Neural cell (in vitro differentiated cells): ENCODE data around the gene THOC2. TPM values are rescaled to one million over a fixed set of nuclear protein-coding genes. Genes with fewer than 3 reads are reported as not detected.

Experiments
- H2AFZ ChIP-seq: fragments of 200-600, 300-800 bp; sonication (generic), shearing (Covaris generic); 2 replicates; pipeline ENCODE4 v1.6.0; 2014; ENCODE audit warnings: low read depth, mild to moderate bottlenecking, antibody characterized with exemption, low read length, moderate library complexity
- H3F3A ChIP-seq: fragments of 200-600 bp; shearing (Covaris generic); 2 replicates; pipeline ENCODE4 v1.6.1; 2016; ENCODE audit warnings: mild to moderate bottlenecking, moderate library complexity, mixed read lengths, antibody characterized with exemption, low read length; ENCODE audit not compliant: insufficient read depth, poor library complexity, severe bottlenecking
- H3K27ac ChIP-seq: fragments of 200-600, 300-800 bp; sonication (generic), shearing (Covaris generic); 2 replicates; pipeline ENCODE4 v1.5.1; 2014; ENCODE audit warnings: mild to moderate bottlenecking, low read length, moderate library complexity
- H3K27me3 ChIP-seq: fragments of 300-800, 200-600 bp; sonication (generic), shearing (Covaris generic); 2 replicates; pipeline ENCODE4 v1.6.0; 2014; ENCODE audit warnings: mild to moderate bottlenecking, low read depth, low read length, moderate library complexity; ENCODE audit not compliant: insufficient read depth
- H3K36me3 ChIP-seq: fragments of 300-800, 200-600 bp; sonication (generic), shearing (Covaris generic); 2 replicates; pipeline ENCODE4 v1.5.1; 2014; ENCODE audit warnings: mild to moderate bottlenecking, antibody characterized with exemption, low read length, moderate library complexity; ENCODE audit not compliant: insufficient read depth
- H3K4me2 ChIP-seq: fragments of 300-800, 200-600 bp; sonication (generic), shearing (Covaris generic); 2 replicates; pipeline ENCODE4 v1.6.0; 2014; ENCODE audit warnings: mild to moderate bottlenecking, low read length
- H3K4me3 ChIP-seq: fragments of 300-800, 200-600 bp; sonication (generic), shearing (Covaris generic); 2 replicates; pipeline ENCODE4 v1.5.1; 2014; ENCODE audit warnings: mild to moderate bottlenecking, low read length, moderate library complexity
- H3K79me2 ChIP-seq: fragments of 200-600 bp; shearing (Covaris generic); replicated peaks from 2 replicates; pipeline ENCODE4 v1.6.0; 2014; ENCODE audit warnings: mild to moderate bottlenecking, low read length, moderate library complexity; ENCODE audit not compliant: insufficient read depth
- H3K9ac ChIP-seq: fragments of 300-800, 200-600 bp; sonication (generic), shearing (Covaris generic); 2 replicates; pipeline ENCODE4 v1.6.1; 2016; ENCODE audit warnings: mild to moderate bottlenecking, low read length, mixed read lengths
- H3K9me2 ChIP-seq: fragments of 200-600 bp; shearing (Covaris generic); 2 replicates; pipeline ENCODE4 v1.6.1; 2016; ENCODE audit warnings: mild to moderate bottlenecking, low read length, mixed read lengths; ENCODE audit not compliant: insufficient read depth
- H3K9me3 ChIP-seq: fragments of 200-600, 300-800 bp; sonication (generic), shearing (Covaris generic); 2 replicates; pipeline ENCODE4 v1.6.1; 2016; ENCODE audit warnings: mild to moderate bottlenecking, mixed run types, low read length, moderate library complexity, mixed read lengths
- H4K20me1 ChIP-seq: fragments of 200-600 bp; shearing (Covaris generic); 2 replicates; pipeline ENCODE4 v1.6.1; 2016; ENCODE audit warnings: mild to moderate bottlenecking, mixed run types; ENCODE audit not compliant: insufficient read depth
- EP300 ChIP-seq: fragments of 450-650 bp; conservative IDR thresholded peaks from 2 replicates; pipeline ENCODE4 v1.6.1; 2014; ENCODE audit warnings: antibody characterized with exemption, mild to moderate bottlenecking, moderate library complexity; ENCODE audit not compliant: poor library complexity, severe bottlenecking
- EZH2 ChIP-seq: fragments of 200-600, 300-800 bp; shearing (Covaris generic), sonication (generic); IDR thresholded peaks from 2 replicates; pipeline ENCODE4 v1.6.1; 2014; ENCODE audit warnings: antibody characterized with exemption, low read length, borderline replicate concordance, mild to moderate bottlenecking; ENCODE audit not compliant: insufficient read depth, poor library complexity, severe bottlenecking
- MXI1 ChIP-seq: fragments of 450-650 bp; conservative IDR thresholded peaks from 2 replicates; pipeline ENCODE4 v1.6.1; 2014; ENCODE audit warnings: antibody characterized with exemption, mild to moderate bottlenecking; ENCODE audit not compliant: poor library complexity, severe bottlenecking
- POLR2AphosphoS5 ChIP-seq: IDR thresholded peaks from 2 replicates; pipeline ENCODE4 v1.6.1; 2012
- RAD21 ChIP-seq: fragments of 450-650 bp; conservative IDR thresholded peaks from 2 replicates; pipeline ENCODE4 v1.6.1; 2014; ENCODE audit warnings: antibody characterized with exemption, mild to moderate bottlenecking, moderate library complexity
- SMC3 ChIP-seq: fragments of 450-650 bp; conservative IDR thresholded peaks from 2 replicates; pipeline ENCODE4 v1.6.1; 2014; ENCODE audit warnings: antibody characterized with exemption, mild to moderate bottlenecking, moderate library complexity; ENCODE audit not compliant: poor library complexity
- TAF1 ChIP-seq: IDR thresholded peaks from 2 replicates; pipeline ENCODE4 v1.6.1; 2012; ENCODE audit warnings: low read depth
- polyA plus RNA-seq: library from polyadenylated mRNA; depleted of rRNA; stranded (reverse); fragments of >200 nt; gene quantifications from 2 replicates; pipeline ENCODE4 v1.2.3, GENCODE V29; 2014
- TF ChIP-seq, protein P1 (sequence below): IDR thresholded peaks from 2 replicates; pipeline ENCODE4 v1.6.1; 2012; ENCODE audit warnings: borderline replicate concordance
- TF ChIP-seq, protein P2 (sequence below): fragments of 450-650 bp; IDR thresholded peaks from 2 replicates; pipeline ENCODE4 v1.5.1; 2014; ENCODE audit warnings: antibody characterized with exemption, mild to moderate bottlenecking, moderate library complexity; ENCODE audit not compliant: poor library complexity, severe bottlenecking

Gene THOC2
- polyA plus RNA-seq, 1 donor from 2014 or later: 95.4 TPM

DNA sequence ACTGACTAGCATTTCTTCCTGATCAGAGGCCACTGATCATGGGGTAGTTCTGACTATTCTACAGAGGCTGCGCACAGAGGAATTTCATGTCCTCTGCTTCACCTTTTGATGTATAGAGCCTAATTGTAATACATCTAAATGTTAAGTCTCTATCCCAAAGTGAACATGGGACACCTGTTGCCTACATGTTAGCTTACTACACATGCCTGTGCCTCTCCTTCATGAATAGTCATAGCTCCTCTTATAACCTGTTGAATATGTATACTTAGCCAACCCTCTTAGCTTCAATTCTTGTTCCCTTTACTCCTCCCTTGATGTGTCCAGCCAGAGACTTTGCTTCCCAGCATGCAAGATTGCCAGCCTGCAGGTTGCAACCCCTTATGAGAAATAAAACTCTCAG, 9.6 kb upstream of the THOC2 start:
- no peak overlapping the region for H3K27ac ChIP-seq
- no peaks in the 10 kb centered on the region for H3K9me2 ChIP-seq
- H3K4me2 ChIP-seq: no peak overlapping the region
- H3F3A ChIP-seq: no peaks in the 10 kb centered on the region
- no peaks in the 10 kb centered on the region for H3K9me3 ChIP-seq
- H4K20me1 ChIP-seq: no peaks in the 10 kb centered on the region
- H3K9ac ChIP-seq: no peak overlapping the region
- H3K36me3 ChIP-seq: no peaks in the 10 kb centered on the region
- H3K79me2 ChIP-seq: no peaks in the 10 kb centered on the region
- TF ChIP-seq POLR2AphosphoS5: no peak
- TF ChIP-seq MXI1: no peak
- H2AFZ ChIP-seq: no peak overlapping the region
- no peaks in the 10 kb centered on the region for H3K27me3 ChIP-seq
- H3K4me3 ChIP-seq: no peak overlapping the region

DNA sequence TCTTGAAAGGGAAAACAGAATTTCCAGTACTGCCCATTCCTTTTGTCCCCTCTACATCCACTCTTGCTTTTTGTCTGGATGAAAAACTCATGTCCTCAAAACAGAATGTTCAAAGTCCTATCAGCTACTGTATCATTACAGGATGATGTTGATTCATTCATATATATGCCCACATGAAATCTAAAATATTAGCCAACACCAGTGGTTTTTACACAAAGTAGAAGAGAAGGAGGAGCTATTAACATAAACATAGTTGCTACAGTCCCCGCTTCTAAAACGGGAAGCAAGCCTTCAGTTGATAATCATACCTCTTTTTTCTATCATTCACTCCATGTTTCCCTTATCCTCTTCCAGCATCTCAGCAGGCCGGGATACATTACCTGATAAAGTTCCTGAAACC, 7.7 kb upstream of the THOC2 start:
- Histone ChIP-seq H2AFZ (no peak overlapping the region), H3K27me3 (no peaks in the 10 kb centered on the region), H3K36me3 (no peaks in the 10 kb centered on the region), H3K9me2 (no peaks in the 10 kb centered on the region), H3K9me3 (no peaks in the 10 kb centered on the region), H3K27ac (no peak overlapping the region), H3K4me2 (no peak overlapping the region), H3K9ac (no peak overlapping the region), H4K20me1 (no peaks in the 10 kb centered on the region), H3K79me2 (no peaks in the 10 kb centered on the region), H3K4me3 (no peak overlapping the region), H3F3A (no peaks in the 10 kb centered on the region)
- TF ChIP-seq SMC3 (no peak), RAD21 (no peak), TAF1 (no peak), EZH2 (no peak), POLR2AphosphoS5 (no peak), MXI1 (no peak), EP300 (no peak)
- TF ChIP-seq, protein P1, sequence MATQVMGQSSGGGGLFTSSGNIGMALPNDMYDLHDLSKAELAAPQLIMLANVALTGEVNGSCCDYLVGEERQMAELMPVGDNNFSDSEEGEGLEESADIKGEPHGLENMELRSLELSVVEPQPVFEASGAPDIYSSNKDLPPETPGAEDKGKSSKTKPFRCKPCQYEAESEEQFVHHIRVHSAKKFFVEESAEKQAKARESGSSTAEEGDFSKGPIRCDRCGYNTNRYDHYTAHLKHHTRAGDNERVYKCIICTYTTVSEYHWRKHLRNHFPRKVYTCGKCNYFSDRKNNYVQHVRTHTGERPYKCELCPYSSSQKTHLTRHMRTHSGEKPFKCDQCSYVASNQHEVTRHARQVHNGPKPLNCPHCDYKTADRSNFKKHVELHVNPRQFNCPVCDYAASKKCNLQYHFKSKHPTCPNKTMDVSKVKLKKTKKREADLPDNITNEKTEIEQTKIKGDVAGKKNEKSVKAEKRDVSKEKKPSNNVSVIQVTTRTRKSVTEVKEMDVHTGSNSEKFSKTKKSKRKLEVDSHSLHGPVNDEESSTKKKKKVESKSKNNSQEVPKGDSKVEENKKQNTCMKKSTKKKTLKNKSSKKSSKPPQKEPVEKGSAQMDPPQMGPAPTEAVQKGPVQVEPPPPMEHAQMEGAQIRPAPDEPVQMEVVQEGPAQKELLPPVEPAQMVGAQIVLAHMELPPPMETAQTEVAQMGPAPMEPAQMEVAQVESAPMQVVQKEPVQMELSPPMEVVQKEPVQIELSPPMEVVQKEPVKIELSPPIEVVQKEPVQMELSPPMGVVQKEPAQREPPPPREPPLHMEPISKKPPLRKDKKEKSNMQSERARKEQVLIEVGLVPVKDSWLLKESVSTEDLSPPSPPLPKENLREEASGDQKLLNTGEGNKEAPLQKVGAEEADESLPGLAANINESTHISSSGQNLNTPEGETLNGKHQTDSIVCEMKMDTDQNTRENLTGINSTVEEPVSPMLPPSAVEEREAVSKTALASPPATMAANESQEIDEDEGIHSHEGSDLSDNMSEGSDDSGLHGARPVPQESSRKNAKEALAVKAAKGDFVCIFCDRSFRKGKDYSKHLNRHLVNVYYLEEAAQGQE: no peak
- TF ChIP-seq, protein P2, sequence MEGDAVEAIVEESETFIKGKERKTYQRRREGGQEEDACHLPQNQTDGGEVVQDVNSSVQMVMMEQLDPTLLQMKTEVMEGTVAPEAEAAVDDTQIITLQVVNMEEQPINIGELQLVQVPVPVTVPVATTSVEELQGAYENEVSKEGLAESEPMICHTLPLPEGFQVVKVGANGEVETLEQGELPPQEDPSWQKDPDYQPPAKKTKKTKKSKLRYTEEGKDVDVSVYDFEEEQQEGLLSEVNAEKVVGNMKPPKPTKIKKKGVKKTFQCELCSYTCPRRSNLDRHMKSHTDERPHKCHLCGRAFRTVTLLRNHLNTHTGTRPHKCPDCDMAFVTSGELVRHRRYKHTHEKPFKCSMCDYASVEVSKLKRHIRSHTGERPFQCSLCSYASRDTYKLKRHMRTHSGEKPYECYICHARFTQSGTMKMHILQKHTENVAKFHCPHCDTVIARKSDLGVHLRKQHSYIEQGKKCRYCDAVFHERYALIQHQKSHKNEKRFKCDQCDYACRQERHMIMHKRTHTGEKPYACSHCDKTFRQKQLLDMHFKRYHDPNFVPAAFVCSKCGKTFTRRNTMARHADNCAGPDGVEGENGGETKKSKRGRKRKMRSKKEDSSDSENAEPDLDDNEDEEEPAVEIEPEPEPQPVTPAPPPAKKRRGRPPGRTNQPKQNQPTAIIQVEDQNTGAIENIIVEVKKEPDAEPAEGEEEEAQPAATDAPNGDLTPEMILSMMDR: no peak

DNA sequence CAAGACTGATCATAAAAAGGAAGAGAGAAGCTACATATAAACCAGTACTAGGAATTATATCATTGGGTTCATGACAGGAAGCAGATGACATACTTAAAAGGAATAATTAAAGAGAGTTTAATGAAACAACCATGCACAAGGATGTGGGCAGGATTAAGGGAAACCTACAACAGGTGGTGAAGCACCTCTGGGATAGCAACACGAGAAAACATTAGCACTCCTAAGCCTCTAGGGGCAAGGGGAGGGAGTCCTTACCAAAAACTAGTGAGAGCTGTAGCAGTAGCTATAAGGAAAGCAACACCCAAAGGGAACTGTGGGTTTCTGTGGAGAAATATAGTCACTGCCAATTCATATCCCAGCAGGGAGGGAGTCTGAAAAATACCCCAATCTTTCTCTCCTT, 7.2 kb upstream of the THOC2 start:
- Histone ChIP-seq H3K9me2 (no peaks in the 10 kb centered on the region), H3K9ac (no peak overlapping the region), H3K27me3 (no peaks in the 10 kb centered on the region), H3K4me3 (no peak overlapping the region), H3K9me3 (no peaks in the 10 kb centered on the region), H3K79me2 (no peaks in the 10 kb centered on the region), H3K36me3 (no peaks in the 10 kb centered on the region), H3F3A (no peaks in the 10 kb centered on the region), H2AFZ (no peak overlapping the region), H3K4me2 (no peak overlapping the region), H3K27ac (no peak overlapping the region), H4K20me1 (no peaks in the 10 kb centered on the region)
- no peak for TF ChIP-seq MXI1
- no peak for TF ChIP-seq EP300
- no peak for TF ChIP-seq RAD21
- TF ChIP-seq, protein P2: no peak
- TF ChIP-seq, protein P1: no peak
- TF ChIP-seq TAF1: no peak
- no peak for TF ChIP-seq SMC3
- TF ChIP-seq POLR2AphosphoS5: no peak
- no peak for TF ChIP-seq EZH2
